Measurements from ENCODE around the gene FKBP5. TPM values are rescaled to one million over a fixed set of nuclear protein-coding genes. Genes with fewer than 3 reads are reported as not detected.

Gene FKBP5
- polyA plus RNA-seq, 1 donor from 2014 or later, result 1.2 TPM

DNA sequence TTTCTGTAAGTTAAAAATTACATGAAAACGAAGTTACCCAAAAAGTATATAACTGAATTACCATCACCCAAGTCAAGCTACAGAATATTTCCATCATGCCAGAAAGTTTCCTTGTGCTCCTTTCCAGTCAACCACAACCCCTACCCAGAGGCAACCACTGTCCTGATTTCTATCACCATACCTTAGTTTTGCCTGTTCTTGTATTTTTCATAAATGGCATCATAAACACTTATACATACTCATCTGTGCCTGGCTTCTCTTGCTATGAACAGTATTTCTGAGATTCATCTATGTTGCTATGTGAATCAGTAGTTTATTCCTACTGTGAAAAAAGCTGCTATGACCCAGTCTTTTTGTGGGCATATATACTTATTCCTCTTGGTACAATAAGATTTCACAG is 7.4 kb downstream of the FKBP5 start:
- no peaks in the 10 kb centered on the region for H4K20me1 ChIP-seq (ENCODE audit: insufficient read depth)
- H3K9me3 ChIP-seq (ENCODE audit: low read length), result no peaks in the 10 kb centered on the region
- H3K27me3 ChIP-seq (ENCODE audit: insufficient read depth, low read depth, low read length), result no peaks in the 10 kb centered on the region
- no peak overlapping the region for H3K4me2 ChIP-seq (ENCODE audit: low read length)
- H3K36me3 ChIP-seq (ENCODE audit: insufficient read depth, low read length), result no peaks in the 10 kb centered on the region
- peaks cover 3% of the 10 kb centered on the region for H3K79me2 ChIP-seq (replicated peaks; ENCODE audit: insufficient read depth, low read length)
- no peaks in the 10 kb centered on the region for H3K9me2 ChIP-seq (ENCODE audit: insufficient read depth, low read length)
- H3F3A ChIP-seq (ENCODE audit: insufficient read depth, low read length, poor library complexity, severe bottlenecking), result no peaks in the 10 kb centered on the region
- TF ChIP-seq EZH2 (IDR thresholded peaks at IDR 0.05; ENCODE audit: borderline replicate concordance, insufficient read depth, low read length, poor library complexity, severe bottlenecking) (no peak), REST (IDR thresholded peaks at IDR 0.05; ENCODE audit: borderline replicate concordance) (no peak), MXI1 (conservative IDR thresholded peaks at IDR 0.05; ENCODE audit: poor library complexity, severe bottlenecking) (no peak), EP300 (conservative IDR thresholded peaks at IDR 0.05; ENCODE audit: poor library complexity, severe bottlenecking) (no peak), RAD21 (conservative IDR thresholded peaks at IDR 0.05) (no peak)
- no peak overlapping the region for H3K9ac ChIP-seq (ENCODE audit: low read length)
- H2AFZ ChIP-seq (ENCODE audit: low read depth, low read length), result no peak overlapping the region
- no peak overlapping the region for H3K4me3 ChIP-seq (ENCODE audit: low read length)
- H3K27ac ChIP-seq (ENCODE audit: low read length), result no peak overlapping the region

DNA sequence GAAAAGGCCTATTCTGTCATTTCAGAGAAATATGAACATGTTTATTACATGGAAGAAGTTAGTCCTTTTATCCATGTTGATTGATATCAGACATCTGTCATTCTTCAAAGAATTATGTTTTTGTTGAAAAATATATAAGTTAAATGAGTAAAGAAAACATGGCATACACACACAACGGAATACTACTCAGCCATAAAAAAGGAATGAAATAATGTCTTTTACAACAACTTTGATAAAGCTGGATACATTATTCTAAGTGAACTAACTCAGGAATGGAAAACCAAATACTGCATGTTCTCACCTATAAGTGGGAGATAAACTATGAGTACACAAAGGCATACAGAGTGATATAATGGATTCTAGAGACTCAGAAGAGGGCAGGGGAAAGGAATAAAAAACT is 9.3 kb downstream of the FKBP5 start:
- no peaks in the 10 kb centered on the region for H3F3A ChIP-seq (ENCODE audit: insufficient read depth, low read length, poor library complexity, severe bottlenecking)
- H3K79me2 ChIP-seq (replicated peaks; ENCODE audit: insufficient read depth, low read length), result no peaks in the 10 kb centered on the region
- no peak overlapping the region for H3K27ac ChIP-seq (ENCODE audit: low read length)
- no peaks in the 10 kb centered on the region for H3K9me3 ChIP-seq (ENCODE audit: low read length)
- no peaks in the 10 kb centered on the region for H3K9me2 ChIP-seq (ENCODE audit: insufficient read depth, low read length)
- H3K27me3 ChIP-seq (ENCODE audit: insufficient read depth, low read depth, low read length), result no peaks in the 10 kb centered on the region
- no peak overlapping the region for H3K4me3 ChIP-seq (ENCODE audit: low read length)
- no peak overlapping the region for H2AFZ ChIP-seq (ENCODE audit: low read depth, low read length)
- no peak for TF ChIP-seq RAD21 (conservative IDR thresholded peaks at IDR 0.05)
- no peak for TF ChIP-seq MXI1 (conservative IDR thresholded peaks at IDR 0.05; ENCODE audit: poor library complexity, severe bottlenecking)
- no peak for TF ChIP-seq EP300 (conservative IDR thresholded peaks at IDR 0.05; ENCODE audit: poor library complexity, severe bottlenecking)
- no peak for TF ChIP-seq EZH2 (IDR thresholded peaks at IDR 0.05; ENCODE audit: borderline replicate concordance, insufficient read depth, low read length, poor library complexity, severe bottlenecking)
- H3K4me2 ChIP-seq (ENCODE audit: low read length), result no peak overlapping the region
- no peaks in the 10 kb centered on the region for H3K36me3 ChIP-seq (ENCODE audit: insufficient read depth, low read length)
- H4K20me1 ChIP-seq (ENCODE audit: insufficient read depth), result no peaks in the 10 kb centered on the region
- no peak overlapping the region for H3K9ac ChIP-seq (ENCODE audit: low read length)

DNA sequence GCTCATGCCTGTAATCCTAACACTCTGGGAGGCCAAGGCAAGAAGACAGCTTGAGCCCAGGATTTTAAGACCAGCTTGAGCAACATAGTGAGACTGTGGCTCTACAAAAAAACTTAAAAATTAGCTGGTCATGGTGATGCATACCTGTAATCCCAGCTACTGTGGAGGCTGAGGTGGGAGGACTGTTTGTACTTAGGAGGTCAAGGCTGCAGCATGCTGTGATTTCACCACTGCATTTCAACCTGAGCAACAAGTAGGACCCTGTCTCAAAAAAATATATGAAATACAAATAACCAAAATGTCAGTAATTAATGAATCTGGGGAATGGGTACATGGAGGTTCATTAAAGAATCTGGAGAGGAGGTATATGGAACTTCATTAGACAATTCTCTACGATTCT is 9.9 kb downstream of the FKBP5 start:
- no peak overlapping the region for H3K9ac ChIP-seq (ENCODE audit: low read length)
- no peaks in the 10 kb centered on the region for H3K27me3 ChIP-seq (ENCODE audit: insufficient read depth, low read depth, low read length)
- no peaks in the 10 kb centered on the region for H3K9me2 ChIP-seq (ENCODE audit: insufficient read depth, low read length)
- no peaks in the 10 kb centered on the region for H3K9me3 ChIP-seq (ENCODE audit: low read length)
- TF ChIP-seq EP300 (conservative IDR thresholded peaks at IDR 0.05; ENCODE audit: poor library complexity, severe bottlenecking) (no peak), SMC3 (conservative IDR thresholded peaks at IDR 0.05; ENCODE audit: poor library complexity) (no peak), RAD21 (conservative IDR thresholded peaks at IDR 0.05) (no peak), POLR2AphosphoS5 (IDR thresholded peaks at IDR 0.05) (no peak), REST (IDR thresholded peaks at IDR 0.05; ENCODE audit: borderline replicate concordance) (no peak), TAF1 (IDR thresholded peaks at IDR 0.05; ENCODE audit: low read depth) (no peak), EZH2 (IDR thresholded peaks at IDR 0.05; ENCODE audit: borderline replicate concordance, insufficient read depth, low read length, poor library complexity, severe bottlenecking) (no peak), MXI1 (conservative IDR thresholded peaks at IDR 0.05; ENCODE audit: poor library complexity, severe bottlenecking) (no peak)
- TF ChIP-seq, protein P1, sequence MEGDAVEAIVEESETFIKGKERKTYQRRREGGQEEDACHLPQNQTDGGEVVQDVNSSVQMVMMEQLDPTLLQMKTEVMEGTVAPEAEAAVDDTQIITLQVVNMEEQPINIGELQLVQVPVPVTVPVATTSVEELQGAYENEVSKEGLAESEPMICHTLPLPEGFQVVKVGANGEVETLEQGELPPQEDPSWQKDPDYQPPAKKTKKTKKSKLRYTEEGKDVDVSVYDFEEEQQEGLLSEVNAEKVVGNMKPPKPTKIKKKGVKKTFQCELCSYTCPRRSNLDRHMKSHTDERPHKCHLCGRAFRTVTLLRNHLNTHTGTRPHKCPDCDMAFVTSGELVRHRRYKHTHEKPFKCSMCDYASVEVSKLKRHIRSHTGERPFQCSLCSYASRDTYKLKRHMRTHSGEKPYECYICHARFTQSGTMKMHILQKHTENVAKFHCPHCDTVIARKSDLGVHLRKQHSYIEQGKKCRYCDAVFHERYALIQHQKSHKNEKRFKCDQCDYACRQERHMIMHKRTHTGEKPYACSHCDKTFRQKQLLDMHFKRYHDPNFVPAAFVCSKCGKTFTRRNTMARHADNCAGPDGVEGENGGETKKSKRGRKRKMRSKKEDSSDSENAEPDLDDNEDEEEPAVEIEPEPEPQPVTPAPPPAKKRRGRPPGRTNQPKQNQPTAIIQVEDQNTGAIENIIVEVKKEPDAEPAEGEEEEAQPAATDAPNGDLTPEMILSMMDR (IDR thresholded peaks at IDR 0.05; ENCODE audit: poor library complexity, severe bottlenecking), result no peak
- H3K36me3 ChIP-seq (ENCODE audit: insufficient read depth, low read length), result no peaks in the 10 kb centered on the region
- H3K27ac ChIP-seq (ENCODE audit: low read length), result no peak overlapping the region
- no peak overlapping the region for H2AFZ ChIP-seq (ENCODE audit: low read depth, low read length)
- no peak overlapping the region for H3K4me2 ChIP-seq (ENCODE audit: low read length)
- no peaks in the 10 kb centered on the region for H3F3A ChIP-seq (ENCODE audit: insufficient read depth, low read length, poor library complexity, severe bottlenecking)
- no peaks in the 10 kb centered on the region for H4K20me1 ChIP-seq (ENCODE audit: insufficient read depth)
- no peaks in the 10 kb centered on the region for H3K79me2 ChIP-seq (replicated peaks; ENCODE audit: insufficient read depth, low read length)
- H3K4me3 ChIP-seq (ENCODE audit: low read length), result no peak overlapping the region

All from neural cell (in vitro differentiated cells).